ENCODE measurements around the gene SPATA7. TPM values are rescaled to one million over a fixed set of nuclear protein-coding genes. Genes with fewer than 3 reads are reported as not detected.
A peak's percentile ranks its signal among the peaks of the same experiment; 100 is the strongest.
"Not testable (repeated sequence)": the region's sequence is repeated elsewhere in the genome, so short reads cannot be mapped to it uniquely, and the experiment has no call there.

Gene SPATA7
- total RNA-seq (2014; rRNA removed): 8.7 and 11.0 TPM in 2 replicates
- 2.7 TPM for polyA plus RNA-seq (2012)

DNA sequence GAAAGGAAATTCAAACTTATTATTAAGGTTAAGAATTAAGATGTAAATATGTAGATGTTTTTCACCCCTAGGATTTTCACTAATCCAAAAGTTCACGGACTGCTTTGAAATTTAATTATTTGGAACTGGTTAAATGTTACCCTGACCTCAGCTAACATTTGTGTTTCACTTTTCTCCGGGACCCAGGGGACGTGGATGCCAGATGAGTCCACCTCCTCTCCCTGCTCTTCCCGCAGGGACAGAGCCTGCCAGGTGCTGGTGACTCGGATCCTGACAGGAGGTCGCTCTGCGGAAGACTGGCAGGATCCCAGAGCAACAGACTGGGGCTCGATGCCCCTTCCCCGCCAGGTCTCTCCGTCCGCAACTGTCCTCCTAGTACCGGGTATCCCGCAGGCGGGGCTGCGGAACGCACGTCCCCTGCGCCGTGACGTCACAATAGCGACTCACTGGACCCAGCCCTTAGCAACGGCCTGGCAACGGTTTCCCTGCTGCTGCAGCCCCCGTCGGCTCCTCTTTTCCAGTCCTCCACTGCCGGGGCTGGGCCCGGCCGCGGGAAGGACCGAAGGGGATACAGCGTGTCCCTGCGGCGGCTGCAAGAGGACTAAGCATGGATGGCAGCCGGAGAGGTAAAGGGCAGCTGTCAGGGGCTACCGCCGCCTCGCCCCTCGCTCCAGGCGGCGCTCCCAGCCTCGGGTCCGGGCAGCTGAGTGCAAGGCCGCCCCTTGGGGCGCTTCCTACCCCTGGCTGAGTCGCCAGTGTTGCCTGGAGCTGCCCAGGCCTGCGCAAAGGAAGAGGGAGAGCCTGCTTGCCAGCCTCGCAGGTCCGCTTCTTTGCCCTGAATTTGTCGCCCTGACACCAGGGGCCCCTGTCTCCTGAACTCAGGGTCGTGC, at the start of gene SPATA7:
SPATA7 (plus strand) TSS at position 446 of the 890 bp plus-strand sequence; CDS start at position 608, 162 bp downstream.
- DNase-seq (ENCODE audit: low read depth): peak; percentile 85

GRCh38 chr14:88340357-88340756, 45.1 kb upstream of the SPATA7 start:
- no peak for DNase-seq (ENCODE audit: low read depth)

- DNase-seq (ENCODE audit: low read depth): no peak
These were observed 42.5 kb upstream of the SPATA7 start for GRCh38 chr14:88342980-88343379.

DNA sequence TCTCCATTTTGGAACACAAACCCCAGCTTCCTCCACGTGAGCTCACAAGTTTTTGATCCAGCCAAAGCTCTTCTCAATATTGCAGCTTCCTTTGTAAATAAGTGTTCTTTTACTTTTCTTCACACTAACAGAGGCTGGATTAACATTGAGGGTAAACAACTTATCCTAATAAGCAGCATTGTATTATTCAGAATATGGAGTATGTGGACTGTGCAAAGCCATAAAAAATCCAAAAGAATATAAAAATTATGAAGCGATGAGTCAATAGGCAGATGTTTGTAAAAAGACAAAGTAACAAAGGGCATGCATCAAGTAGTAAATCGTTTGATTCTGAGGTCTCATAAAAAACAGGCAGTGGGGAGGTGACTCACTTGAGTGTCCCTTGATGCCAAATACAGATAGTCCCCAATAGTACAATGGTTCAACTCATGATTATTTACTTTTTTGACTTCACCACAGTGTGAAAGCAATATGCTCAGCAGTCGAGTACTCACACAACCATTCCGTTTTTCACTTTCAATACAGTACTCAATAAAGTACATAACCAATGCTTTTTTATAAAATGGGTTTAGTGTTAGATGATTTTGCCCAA, 39.3 kb upstream of the SPATA7 start:
- DNase-seq (ENCODE audit: low read depth): peak; percentile 43

- DNase-seq (ENCODE audit: low read depth): peak; percentile 3
These were observed 36.9 kb upstream of the SPATA7 start for GRCh38 chr14:88348546-88348945.

DNA sequence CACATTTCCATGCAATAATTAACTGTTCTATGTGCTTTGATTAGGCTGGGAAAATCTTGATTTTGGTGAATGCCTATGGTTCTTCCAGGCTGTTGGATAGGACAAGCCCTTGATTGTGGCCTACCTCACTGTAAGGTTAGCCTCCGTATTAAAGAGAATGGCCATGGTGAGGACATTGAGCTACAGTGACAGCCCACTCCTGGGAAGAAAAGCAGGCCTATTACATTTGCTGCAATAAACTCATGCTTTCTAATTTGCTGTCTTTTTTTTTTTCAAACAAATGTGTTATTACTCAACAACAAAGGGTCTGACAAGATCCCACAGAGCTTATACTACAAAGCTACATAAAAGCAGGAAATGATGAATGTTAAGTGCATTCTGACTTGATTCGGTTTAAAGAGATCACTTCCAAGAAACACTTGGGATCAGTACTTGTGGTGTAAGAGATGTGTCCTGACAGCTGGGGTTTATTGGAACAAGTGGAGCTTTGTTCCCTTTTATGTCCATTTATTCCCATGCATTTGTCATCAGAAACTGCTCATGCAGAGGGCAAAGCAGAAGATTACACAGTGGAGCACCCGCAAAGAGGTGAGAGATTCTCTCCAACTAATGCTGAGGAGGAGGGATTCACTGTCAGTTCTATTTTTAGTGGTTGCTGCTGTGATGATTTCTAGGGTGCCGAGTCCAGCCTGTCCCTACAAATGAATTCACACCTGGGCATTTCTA, 33.3 kb upstream of the SPATA7 start:
- DNase-seq (ENCODE audit: low read depth): peak; percentile 79

DNA sequence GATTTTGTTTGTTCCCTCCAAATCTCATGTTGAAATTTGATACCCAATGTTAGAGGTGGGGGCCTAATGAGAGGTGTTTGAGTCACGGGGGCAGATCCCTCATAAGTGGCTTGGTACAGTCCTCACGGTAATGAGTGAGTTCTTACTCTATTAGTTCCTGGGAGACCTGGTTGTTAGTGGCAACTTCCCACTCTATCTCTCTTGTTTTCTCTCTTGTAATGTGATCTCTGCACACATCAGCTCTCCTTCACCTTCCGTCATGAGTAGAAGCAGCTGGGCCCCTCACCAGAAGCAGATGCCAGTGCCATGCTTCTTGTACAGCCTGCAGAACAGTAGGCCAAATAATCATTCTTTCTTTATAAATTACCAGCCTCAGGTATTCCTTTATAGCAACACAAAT, 32.8 kb upstream of the SPATA7 start:
- peak; percentile 16 for DNase-seq (ENCODE audit: low read depth)

GRCh38 chr14:88354358-88354757, 31.1 kb upstream of the SPATA7 start:
- DNase-seq (ENCODE audit: low read depth): no peak

GRCh38 chr14:88359500-88359899, 26.0 kb upstream of the SPATA7 start:
- no peak for DNase-seq (ENCODE audit: low read depth)

DNA sequence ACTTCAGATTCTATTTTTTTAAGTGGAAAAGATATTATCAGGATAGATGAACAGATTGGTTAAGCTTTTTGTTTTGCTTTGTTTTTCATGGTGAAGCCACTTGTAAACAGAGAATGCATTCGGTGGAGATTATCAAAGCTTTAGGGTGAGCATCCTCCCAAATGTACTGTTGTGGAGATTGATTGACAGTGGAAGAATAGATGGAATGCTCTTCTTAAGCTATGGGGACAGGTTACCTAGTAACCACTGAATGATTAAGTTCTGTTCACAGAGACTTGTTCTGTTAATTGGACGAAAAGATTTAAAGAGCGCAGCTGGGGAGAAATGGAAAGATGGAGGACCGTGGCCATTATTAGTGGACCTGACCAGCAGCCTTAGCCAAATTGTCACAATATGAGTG, 21.8 kb upstream of the SPATA7 start:
- DNase-seq (ENCODE audit: low read depth): no peak

DNA sequence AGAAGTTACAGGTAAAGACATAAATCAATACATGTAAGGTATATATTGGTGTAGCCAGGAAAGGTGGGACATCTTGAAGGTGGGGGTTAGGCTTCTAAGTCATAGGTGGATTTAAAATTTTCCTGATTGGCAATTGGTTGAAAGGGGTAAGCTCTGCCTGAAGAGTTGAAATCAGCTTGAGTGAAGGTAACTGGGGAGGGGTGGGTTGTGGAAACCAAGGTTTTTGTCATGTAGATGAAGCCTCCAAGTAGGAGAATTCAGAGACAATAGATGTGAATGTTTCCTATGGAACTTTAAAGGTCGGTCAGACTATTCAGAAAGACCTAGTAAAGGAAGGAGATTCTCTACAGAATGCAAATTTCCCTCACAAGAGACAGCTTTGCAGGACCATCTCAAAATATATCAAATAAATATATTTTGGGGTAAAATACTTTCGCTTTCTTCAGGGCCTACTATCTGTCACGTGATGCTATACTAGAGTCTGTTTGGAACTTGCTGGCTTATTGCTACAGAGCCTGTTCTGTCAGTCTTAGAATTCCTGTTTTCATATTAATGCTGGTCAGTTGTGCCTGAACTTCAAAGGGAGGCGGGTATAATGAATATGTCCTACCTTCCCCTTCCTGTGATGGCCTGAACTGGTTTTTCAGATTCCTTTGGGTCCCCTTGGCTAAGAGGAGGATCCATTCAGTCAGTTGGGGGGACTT, 20.6 kb upstream of the SPATA7 start:
- DNase-seq (ENCODE audit: low read depth): no peak

- DNase-seq (ENCODE audit: low read depth): no peak
These were observed 16.0 kb upstream of the SPATA7 start for GRCh38 chr14:88369496-88369895.

GRCh38 chr14:88379706-88380343, 5.6 kb upstream of the SPATA7 start:
- no peak for DNase-seq (ENCODE audit: low read depth)

DNA sequence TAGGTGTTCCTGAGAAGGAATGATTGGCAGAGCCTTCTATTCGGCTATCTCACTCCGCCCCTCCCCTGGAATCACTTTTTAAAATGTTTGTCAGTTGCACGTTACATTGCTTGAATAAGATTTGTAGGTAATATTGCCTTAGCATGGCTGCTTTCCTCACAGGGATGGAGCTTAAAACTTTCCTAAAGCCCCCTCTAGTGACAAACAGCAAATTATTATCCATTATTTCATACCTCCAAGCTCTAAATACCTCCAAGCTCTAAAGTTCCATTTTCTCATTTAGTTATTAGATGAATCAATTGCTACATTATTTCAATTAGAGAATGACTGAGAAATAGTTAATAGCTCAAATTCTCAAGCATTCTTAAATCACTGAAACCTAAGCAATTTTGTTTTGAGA, 5.1 kb upstream of the SPATA7 start:
- no peak for DNase-seq (ENCODE audit: low read depth)

DNA sequence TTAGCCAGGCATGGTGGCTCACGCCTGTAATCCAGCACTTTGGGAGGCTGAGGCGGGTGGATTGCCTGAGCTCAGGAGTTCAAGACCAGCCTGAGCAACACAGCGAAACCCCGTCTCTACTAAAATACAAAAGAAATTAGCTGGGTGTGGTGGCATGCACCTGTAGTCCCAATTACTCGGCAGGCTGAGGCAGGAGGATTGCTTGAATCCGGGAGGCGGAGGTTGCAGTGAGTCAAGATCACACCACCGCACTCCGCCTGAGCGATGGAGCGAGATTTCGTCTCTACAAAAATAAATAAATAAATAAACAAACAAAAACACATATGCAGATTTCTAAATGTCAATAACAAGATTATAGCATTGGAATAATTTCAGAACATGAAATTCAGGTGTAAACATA, 3.8 kb upstream of the SPATA7 start:
- DNase-seq (ENCODE audit: low read depth): not testable (repeated sequence)

DNA sequence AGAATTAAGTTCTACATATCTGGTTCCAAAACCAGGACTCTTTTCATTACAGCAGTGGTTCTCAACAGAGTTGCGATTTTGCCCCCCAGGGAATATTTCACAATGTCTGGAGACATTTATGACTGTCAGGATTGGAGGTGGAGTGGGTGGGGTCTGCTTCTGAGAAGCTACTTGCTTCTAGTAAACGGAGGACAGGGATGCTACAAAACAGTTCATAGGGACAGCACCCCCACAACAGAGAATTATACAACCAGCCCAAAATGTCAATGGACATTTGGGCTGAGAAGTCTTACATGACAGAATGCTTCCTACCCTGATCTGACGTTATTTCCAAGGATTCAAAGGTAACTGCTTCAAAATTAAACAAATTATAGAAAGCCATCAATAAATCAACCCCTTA, 739 bp upstream of the SPATA7 start:
- peak; percentile 10 for DNase-seq (ENCODE audit: low read depth)

DNA sequence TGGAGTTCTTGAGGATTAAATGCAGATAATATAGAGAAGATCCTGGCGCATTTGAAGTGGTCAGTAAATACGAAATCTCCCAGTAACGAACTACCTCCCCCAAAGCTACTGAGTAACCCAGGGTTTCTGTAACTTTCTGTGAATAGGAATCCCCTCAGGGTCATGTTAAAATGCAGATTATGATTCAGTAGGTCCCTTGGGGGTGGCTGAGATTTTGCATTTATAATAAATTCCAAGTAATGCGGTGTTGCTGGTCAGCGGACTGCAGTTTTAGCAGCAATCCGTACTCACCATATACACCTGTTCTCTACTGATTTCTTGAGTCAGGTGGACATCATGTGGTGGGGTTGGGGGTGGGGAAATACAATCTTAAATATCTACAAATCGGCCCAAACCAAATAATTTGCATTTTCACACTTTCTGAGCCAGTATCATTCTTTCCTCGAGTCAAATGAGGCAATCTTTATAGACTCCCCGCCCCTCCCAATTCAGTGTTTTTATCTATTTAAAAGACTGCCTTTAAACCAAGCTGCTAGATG, 868 bp downstream of the SPATA7 start:
- peak; percentile 23 for DNase-seq (ENCODE audit: low read depth)

DNA sequence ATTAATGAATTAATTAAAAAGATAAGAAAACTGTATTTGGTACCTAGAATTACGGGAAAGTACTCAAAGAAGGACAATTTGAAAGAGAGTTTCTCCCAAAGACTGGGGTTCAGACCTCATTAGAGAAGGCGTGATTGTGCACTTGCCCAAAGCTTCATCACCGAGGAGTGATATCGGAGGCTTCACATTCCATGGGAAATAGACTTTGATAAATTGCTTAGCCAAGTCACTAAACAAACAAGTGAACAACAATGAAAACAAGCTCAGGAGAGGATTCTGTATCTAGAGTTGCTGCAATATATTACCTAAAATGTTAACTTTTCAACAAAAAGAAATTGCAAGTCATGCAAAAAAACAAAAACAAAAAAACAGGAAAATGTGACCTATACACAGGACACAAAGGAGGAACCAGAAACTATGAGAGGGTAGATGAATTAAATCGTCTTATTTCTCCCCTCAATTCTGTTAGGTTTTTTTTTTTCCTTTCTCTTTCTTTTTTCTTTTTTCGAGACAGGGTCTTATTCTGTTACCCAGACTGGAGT, 3.4 kb downstream of the SPATA7 start:
- no peak for DNase-seq (ENCODE audit: low read depth)

- DNase-seq (ENCODE audit: low read depth): no peak
These were observed 7.2 kb downstream of the SPATA7 start for GRCh38 chr14:88392609-88393008.

DNA sequence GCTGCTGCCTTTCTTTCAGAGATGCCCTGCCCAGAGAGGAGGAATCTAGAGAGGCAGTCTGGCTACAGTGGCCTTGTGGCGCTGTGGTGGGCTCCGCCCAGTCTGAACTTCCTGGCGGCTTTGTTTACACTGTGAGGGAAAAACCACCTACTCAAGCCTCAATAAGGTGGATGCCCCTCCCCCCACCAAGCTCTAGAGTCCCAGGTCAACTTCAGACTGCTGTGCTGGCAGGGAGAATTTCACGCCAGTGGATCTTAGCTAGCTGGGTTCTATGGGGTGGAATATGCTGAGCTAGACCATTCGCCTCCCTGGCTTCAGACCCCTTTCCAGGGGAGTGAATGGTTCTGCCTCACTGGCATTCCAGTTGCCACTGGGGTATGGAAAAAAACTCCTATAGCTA, 25.6 kb downstream of the SPATA7 start:
- DNase-seq (ENCODE audit: low read depth): no peak

DNA sequence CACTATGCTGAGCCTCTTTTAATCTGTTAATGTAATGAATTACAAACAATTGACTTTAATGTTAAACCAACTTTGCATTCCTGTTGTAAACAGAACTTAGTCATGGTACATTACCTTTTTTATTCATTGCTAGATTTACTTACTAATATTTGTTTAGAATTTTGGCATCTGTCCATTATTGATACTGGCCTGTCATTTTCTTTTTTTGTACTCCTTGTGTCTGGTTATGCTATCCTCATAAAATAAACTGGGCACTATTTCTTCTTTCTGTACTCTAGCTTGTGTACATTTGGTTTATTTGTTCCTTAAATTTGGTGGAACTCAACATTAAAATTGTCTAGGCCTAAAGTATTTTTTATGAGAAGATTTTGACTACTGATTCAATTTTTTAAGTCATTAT, 32.1 kb downstream of the SPATA7 start:
- no peak for DNase-seq (ENCODE audit: low read depth)

Data from LHCN-M2 (cell line).